Stimulated activated memory B cell treated with anti-CD40 and anti-IgM and Interleukin-4, amounts not matched to agents 10 μg/mL and 1 μg/mL and 100 μg/mL, for 72 hours (primary cell): ENCODE results near the gene GPC4.
"Not testable (repeated sequence)": the region's sequence is repeated elsewhere in the genome, so short reads cannot be mapped to it uniquely, and the experiment has no call there.

ENCODE experiments used
- ATAC-seq: fragments of 150-1000 bp; cut with Tn5 transposase; 2 replicates; pipeline ENCODE4 v1.10.0; 2021
- H3K27ac Mint-ChIP-seq: one replicate; pipeline ENCODE4 v1.8.0; 2022; ENCODE audit warnings: mild to moderate bottlenecking, mixed read lengths
- H3K27me3 Mint-ChIP-seq: one replicate; pipeline ENCODE4 v1.8.0; 2022; ENCODE audit warnings: mixed read lengths
- H3K36me3 Mint-ChIP-seq: one replicate; pipeline ENCODE4 v1.8.0; 2022; ENCODE audit warnings: mixed read lengths
- H3K4me1 Mint-ChIP-seq: one replicate; pipeline ENCODE4 v1.8.0; 2022; ENCODE audit warnings: mixed read lengths
- H3K4me3 Mint-ChIP-seq: one replicate; pipeline ENCODE4 v1.8.0; 2022; ENCODE audit warnings: mild to moderate bottlenecking, moderate library complexity, mixed read lengths
- H3K9me3 Mint-ChIP-seq: one replicate; pipeline ENCODE4 v1.8.0; 2022; ENCODE audit warnings: mixed read lengths

The GPC4 gene

DNA sequence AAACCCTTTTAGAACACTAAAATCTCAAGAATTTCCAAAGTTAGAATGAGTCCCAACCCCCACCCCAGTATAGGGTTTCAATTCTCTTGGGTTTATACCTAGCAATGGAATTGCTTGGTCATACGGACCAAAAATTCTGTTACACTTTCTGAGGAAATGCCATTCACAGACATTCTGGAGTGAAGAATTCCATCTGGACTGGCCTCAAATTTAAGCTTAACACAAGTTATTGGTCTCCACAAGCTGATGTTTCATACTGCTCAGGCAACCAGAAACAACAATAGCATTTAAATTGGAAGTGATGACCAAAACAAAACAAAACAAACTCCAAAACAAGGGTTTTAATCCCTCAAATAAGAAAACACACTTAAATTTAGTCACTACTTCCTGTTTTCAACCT lies 51.1 kb downstream of the GPC4 start:
- Mint-ChIP-seq H3K9me3 (no peaks in the 10 kb centered on the region), H3K27me3 (no peaks in the 10 kb centered on the region), H3K4me3 (no peak overlapping the region), H3K27ac (no peak overlapping the region), H3K36me3 (no peaks in the 10 kb centered on the region), H3K4me1 (no peaks in the 10 kb centered on the region)
- ATAC-seq: no peak

DNA sequence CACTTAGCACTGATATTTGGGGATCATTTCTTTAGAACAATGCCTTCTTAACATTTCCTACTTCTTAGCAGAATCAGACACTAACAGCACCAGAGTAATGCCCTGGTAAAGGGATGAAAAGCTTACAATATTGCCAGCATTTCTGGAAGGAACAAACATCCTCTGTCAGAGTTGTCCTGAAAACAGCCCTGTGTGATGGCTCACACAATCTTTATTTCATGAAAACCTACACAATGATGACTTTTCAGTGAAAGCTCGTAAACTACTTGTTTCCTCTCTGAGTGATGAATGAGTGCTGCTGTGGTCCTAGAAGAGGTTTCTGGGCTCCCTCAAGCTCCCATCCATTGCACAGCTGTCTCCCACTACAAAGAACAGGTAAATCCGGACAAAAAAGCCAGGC lies 52.8 kb downstream of the GPC4 start:
- no peak for ATAC-seq
- H3K4me3 Mint-ChIP-seq: no peak overlapping the region
- no peaks in the 10 kb centered on the region for H3K36me3 Mint-ChIP-seq
- no peak overlapping the region for H3K27ac Mint-ChIP-seq
- H3K9me3 Mint-ChIP-seq: no peaks in the 10 kb centered on the region
- no peaks in the 10 kb centered on the region for H3K27me3 Mint-ChIP-seq
- no peaks in the 10 kb centered on the region for H3K4me1 Mint-ChIP-seq

DNA sequence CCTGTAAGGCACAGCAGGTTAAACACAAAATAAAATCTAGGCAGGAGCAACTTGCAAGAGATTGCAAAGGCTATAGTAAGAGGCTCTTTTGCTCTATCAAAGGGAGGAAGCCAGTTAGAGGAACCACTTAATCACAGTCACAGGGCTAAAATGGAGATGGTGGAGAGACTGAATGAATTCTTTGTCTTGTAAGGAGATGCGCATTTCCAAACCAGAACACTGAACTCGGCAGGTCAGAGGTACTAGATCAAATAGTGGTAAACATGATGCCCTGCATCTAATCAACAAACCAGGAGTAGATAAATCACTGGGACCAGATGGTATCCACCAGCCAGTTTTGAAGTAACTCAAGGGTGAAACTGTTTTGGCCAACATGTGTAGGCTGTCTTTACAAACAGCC lies 55.8 kb downstream of the GPC4 start:
- Mint-ChIP-seq H3K9me3 (no peaks in the 10 kb centered on the region), H3K27me3 (no peaks in the 10 kb centered on the region), H3K4me1 (no peaks in the 10 kb centered on the region), H3K36me3 (no peaks in the 10 kb centered on the region), H3K4me3 (no peak overlapping the region), H3K27ac (no peak overlapping the region)
- ATAC-seq: no peak

DNA sequence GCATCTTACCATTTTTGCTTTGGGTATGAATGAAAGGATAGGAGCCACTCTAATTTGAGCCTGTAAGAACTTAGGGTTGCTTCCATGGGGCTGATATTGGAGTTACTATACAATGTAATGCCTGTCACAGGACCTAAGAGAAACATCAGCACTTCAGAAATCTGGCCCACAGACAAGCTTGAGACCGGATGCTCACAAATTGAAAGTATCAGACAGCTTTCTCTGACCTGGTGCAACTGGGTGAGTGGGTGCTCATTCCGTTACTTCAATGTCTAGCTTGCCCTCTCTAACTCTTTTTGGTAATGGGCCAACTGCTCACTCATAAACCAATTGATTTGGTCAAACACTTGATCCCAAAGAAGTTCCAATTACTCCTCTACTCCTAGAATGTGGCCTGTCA lies 62.1 kb downstream of the GPC4 start:
- H3K27me3 Mint-ChIP-seq: no peaks in the 10 kb centered on the region
- no peak overlapping the region for H3K27ac Mint-ChIP-seq
- no peaks in the 10 kb centered on the region for H3K4me1 Mint-ChIP-seq
- no peak for ATAC-seq
- no peaks in the 10 kb centered on the region for H3K36me3 Mint-ChIP-seq
- H3K9me3 Mint-ChIP-seq: no peaks in the 10 kb centered on the region
- H3K4me3 Mint-ChIP-seq: no peak overlapping the region

DNA sequence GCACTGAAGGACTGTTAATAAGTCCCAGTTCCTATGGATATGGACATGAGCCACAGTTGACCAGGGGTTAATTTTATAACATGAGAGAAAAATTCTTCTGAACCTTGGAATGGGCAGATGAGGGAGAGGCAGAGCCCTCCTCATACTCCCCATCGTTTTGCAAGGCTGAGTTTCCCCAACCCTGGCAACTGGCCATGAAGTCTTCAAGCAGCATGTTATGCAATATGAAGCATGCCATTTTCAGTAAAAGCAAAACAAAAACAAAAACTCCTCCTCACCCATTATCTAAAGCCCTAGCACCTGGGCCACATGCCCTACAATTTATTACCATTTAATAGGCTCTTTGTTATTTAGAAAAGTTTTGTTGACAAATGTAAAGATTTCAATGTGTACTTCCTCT lies 64.5 kb downstream of the GPC4 start:
- Mint-ChIP-seq H3K9me3 (no peaks in the 10 kb centered on the region), H3K27ac (no peak overlapping the region), H3K4me3 (no peak overlapping the region), H3K4me1 (no peaks in the 10 kb centered on the region), H3K27me3 (no peaks in the 10 kb centered on the region), H3K36me3 (no peaks in the 10 kb centered on the region)
- ATAC-seq: no peak

DNA sequence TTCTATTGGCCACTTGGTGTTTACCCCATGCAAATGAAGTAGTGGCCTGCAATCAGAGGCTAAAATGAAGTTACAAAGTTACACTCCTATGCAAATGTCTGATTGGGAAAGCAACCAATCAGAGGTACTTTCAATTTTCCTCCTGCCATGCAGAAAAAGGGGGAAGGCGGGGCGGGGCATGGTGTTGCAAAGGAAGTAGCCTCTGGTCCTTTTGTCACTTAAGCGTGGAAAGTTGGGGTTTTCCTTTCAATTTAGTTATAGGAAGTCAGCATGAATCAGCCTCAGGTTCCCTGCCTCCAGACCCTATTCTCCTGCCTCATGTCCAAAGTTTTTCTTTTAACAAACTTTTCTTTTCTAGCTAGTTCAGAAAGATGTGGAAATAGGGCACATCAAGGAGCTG lies 69.3 kb downstream of the GPC4 start:
- Mint-ChIP-seq H3K9me3 (no peaks in the 10 kb centered on the region), H3K27me3 (no peaks in the 10 kb centered on the region), H3K4me1 (no peaks in the 10 kb centered on the region), H3K36me3 (no peaks in the 10 kb centered on the region), H3K27ac (no peak overlapping the region), H3K4me3 (no peak overlapping the region)
- ATAC-seq: no peak

DNA sequence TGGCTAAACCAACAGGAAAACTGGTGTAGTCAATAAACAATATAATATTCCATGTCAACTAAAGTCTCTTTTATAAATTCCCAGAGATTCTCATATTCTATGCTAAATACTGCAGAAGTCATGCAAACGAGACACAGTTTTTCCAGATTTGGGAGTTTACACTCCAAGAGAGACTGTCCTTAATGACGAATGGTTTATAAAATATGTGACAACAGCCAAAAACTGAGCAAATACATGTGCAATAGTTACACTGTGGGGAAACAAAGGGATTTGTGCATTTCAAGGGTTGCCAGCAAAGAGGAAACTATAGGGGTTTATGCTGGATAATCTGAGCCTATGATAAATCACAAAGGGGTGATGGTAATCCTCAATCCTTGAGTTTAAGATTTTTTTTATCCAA lies 75.7 kb downstream of the GPC4 start:
- no peaks in the 10 kb centered on the region for H3K27me3 Mint-ChIP-seq
- no peak overlapping the region for H3K27ac Mint-ChIP-seq
- H3K36me3 Mint-ChIP-seq: no peaks in the 10 kb centered on the region
- no peaks in the 10 kb centered on the region for H3K9me3 Mint-ChIP-seq
- H3K4me3 Mint-ChIP-seq: no peak overlapping the region
- H3K4me1 Mint-ChIP-seq: no peaks in the 10 kb centered on the region
- ATAC-seq: no peak

DNA sequence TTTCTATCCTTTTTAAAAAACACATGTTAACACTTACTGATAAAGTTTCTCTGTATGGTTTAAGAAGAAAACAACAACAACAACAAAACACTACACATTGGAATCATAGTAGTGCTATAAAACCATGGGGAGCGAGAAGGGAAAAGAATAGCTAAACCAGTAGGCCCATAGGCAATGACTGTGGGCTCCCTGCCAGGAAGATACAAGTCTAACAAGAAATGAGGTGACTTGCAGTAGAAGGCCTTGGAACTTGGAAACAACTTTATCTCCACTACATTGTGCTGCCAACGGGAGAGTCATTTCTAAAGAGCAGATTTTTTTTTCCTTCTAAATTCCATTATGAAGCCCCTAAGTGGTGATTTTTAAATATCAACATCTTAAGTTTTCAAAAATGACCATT lies 78.0 kb downstream of the GPC4 start:
- H3K36me3 Mint-ChIP-seq: no peaks in the 10 kb centered on the region
- H3K27ac Mint-ChIP-seq: no peak overlapping the region
- no peak for ATAC-seq
- no peaks in the 10 kb centered on the region for H3K9me3 Mint-ChIP-seq
- no peaks in the 10 kb centered on the region for H3K27me3 Mint-ChIP-seq
- no peak overlapping the region for H3K4me3 Mint-ChIP-seq
- no peaks in the 10 kb centered on the region for H3K4me1 Mint-ChIP-seq

DNA sequence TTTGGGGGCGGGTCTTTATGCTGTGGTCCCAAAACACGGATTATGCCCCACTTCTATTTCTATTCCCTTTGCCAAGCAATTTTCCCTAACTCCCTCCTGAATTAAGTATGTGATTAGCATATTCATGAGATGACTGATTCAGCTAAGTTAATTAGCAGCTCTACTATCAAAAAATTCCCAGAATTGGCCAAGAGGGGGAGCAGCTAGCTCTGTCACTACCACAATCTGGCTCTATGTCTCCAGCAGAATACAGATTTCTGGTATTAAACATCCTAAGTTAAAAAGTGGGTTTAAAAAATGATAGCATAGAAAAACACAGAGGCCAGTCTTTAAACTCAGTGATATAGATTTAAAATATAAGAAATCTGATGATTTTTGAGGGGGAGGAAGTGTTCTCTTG lies 80.3 kb downstream of the GPC4 start:
- Mint-ChIP-seq H3K9me3 (no peaks in the 10 kb centered on the region), H3K36me3 (no peaks in the 10 kb centered on the region), H3K27me3 (no peaks in the 10 kb centered on the region), H3K4me1 (no peaks in the 10 kb centered on the region), H3K27ac (no peak overlapping the region), H3K4me3 (no peak overlapping the region)
- ATAC-seq: no peak

DNA sequence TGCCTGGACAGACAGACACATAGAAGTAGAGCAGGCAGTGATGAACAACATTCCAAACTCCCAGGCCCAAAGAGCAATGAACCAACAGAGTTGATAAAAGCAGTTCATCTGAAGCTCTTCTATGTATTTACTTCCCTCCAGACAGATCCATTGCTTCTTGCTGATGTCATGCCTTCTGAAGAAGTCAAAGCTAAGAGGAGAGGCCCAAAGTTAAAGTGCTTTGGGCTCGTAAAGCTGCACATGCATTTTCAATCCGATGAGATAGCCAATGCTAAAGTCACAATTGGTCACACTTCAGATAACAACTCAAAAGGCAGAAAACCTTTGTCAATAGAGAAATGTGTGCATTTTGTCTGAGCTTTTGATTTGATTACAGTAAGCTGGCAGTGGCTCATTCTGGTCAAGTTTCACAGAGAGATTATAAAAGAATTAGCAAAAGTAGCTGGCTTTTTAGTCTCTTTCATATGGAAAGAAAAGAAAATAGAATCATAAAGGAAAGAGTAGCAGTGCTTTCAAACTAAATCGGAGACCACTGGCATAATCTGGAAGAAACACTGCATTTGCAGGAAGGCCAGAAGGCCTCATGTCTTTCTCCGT lies 82.0 kb downstream of the GPC4 start:
- H3K4me1 Mint-ChIP-seq: no peaks in the 10 kb centered on the region
- H3K27ac Mint-ChIP-seq: no peak overlapping the region
- no peak for ATAC-seq
- no peaks in the 10 kb centered on the region for H3K9me3 Mint-ChIP-seq
- no peaks in the 10 kb centered on the region for H3K27me3 Mint-ChIP-seq
- H3K36me3 Mint-ChIP-seq: no peaks in the 10 kb centered on the region
- no peak overlapping the region for H3K4me3 Mint-ChIP-seq

DNA sequence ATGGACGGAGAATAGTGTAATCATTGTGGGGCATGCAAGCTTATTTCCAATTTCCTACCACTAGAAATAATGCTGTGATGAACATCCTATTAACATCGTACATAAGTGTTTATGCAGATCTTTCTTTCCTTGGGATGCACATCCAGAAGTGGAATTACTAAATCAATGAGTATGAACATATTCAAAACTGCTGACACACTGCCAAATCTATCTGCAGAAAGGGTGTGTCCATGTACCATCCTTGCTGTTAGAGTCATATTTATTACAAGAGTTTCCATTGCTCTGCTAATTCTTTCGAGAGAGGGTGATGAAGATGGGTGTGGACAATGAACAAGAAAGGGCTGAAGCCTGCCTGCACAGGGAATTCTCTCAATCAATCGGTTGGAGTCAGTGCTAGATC lies 82.6 kb downstream of the GPC4 start:
- Mint-ChIP-seq H3K27ac (no peak overlapping the region), H3K9me3 (no peaks in the 10 kb centered on the region), H3K36me3 (no peaks in the 10 kb centered on the region), H3K4me1 (no peaks in the 10 kb centered on the region), H3K4me3 (no peak overlapping the region), H3K27me3 (no peaks in the 10 kb centered on the region)
- ATAC-seq: no peak

DNA sequence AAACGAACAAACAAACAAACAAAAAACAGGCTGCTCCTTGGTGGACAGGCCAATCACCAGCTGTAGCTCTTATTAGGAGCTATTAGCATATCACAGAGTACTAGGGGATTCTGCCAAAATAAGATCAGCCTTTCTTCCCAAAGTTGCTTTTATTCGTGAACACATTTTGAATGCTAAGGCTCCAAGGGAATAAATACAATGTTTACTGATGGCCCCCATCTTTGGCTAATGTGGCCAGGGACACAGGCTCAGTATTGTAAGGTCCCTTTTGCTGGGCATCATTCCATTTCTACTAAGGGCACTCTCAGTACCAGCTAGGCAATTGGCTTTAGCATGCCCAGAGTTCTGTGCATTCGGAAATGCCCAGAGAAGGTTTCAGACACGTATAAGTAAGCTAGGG lies 84.3 kb downstream of the GPC4 start:
- H3K9me3 Mint-ChIP-seq: no peaks in the 10 kb centered on the region
- H3K27me3 Mint-ChIP-seq: no peaks in the 10 kb centered on the region
- no peak overlapping the region for H3K4me3 Mint-ChIP-seq
- ATAC-seq: no peak
- no peaks in the 10 kb centered on the region for H3K4me1 Mint-ChIP-seq
- H3K36me3 Mint-ChIP-seq: no peaks in the 10 kb centered on the region
- no peak overlapping the region for H3K27ac Mint-ChIP-seq

DNA sequence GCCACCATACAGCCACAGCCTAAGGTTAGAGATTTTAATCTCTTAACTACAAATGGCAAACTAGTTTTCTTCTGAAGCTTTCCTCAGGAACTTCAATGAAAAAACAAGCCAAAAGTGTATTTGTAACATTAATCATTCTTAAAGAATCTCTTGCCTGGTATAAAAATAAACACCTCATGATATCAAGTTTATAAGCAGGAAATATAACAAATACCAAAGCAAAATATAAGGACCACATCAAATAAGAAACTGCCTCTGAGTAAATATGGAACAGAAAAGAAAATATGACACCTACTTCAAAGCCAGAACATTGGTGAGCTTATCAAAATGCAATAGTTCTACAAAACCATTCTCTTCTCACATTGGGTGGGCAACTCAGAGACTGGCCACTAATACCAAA lies 89.9 kb downstream of the GPC4 start:
- no peak overlapping the region for H3K4me3 Mint-ChIP-seq
- H3K4me1 Mint-ChIP-seq: no peaks in the 10 kb centered on the region
- H3K9me3 Mint-ChIP-seq: no peaks in the 10 kb centered on the region
- no peak for ATAC-seq
- no peaks in the 10 kb centered on the region for H3K36me3 Mint-ChIP-seq
- no peak overlapping the region for H3K27ac Mint-ChIP-seq
- no peaks in the 10 kb centered on the region for H3K27me3 Mint-ChIP-seq

DNA sequence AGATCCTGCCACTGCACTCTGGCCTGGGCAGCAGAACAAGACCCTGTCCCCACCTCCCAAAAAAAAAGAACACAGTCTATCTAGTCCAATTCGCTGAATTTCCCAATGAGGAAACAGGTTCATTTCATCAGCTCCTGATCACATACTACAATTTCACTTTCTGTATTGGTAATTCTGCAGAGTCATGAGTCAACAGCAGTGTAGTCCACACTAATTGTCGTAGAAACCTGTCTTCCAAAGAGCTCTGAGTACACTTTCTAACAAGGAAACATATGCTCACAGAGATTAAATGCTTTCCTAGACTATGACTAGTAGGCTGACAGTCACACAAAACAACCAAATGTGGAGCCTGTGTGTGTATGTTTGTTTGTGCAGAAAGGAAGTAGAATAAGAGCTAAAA lies 91.9 kb downstream of the GPC4 start:
- no peaks in the 10 kb centered on the region for H3K9me3 Mint-ChIP-seq
- no peaks in the 10 kb centered on the region for H3K27me3 Mint-ChIP-seq
- no peak overlapping the region for H3K4me3 Mint-ChIP-seq
- H3K27ac Mint-ChIP-seq: no peak overlapping the region
- no peak for ATAC-seq
- no peaks in the 10 kb centered on the region for H3K4me1 Mint-ChIP-seq
- H3K36me3 Mint-ChIP-seq: no peaks in the 10 kb centered on the region

DNA sequence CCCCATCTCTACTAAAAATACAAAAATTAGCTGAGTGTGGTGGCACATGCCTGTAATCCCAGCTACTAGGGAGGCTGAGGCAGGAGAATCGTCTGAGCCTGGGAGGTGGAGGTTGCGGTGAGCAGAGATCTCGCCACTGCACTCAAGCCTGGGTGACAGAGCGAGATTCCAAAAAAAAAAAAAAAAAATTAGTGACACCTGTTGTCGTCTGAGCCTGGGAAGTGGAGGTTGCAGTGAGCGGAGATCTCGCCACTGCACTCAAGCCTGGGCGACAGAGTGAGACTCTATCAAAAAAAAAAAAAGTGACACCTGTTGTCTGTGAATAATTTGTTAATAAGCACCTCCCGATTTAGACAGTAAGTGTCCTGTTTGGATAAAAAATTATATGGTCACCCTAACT lies 93.0 kb downstream of the GPC4 start:
- H3K4me1 Mint-ChIP-seq, ATAC-seq, H3K9me3 Mint-ChIP-seq, H3K36me3 Mint-ChIP-seq, H3K4me3 Mint-ChIP-seq, H3K27me3 Mint-ChIP-seq, H3K27ac Mint-ChIP-seq: not testable (repeated sequence)

DNA sequence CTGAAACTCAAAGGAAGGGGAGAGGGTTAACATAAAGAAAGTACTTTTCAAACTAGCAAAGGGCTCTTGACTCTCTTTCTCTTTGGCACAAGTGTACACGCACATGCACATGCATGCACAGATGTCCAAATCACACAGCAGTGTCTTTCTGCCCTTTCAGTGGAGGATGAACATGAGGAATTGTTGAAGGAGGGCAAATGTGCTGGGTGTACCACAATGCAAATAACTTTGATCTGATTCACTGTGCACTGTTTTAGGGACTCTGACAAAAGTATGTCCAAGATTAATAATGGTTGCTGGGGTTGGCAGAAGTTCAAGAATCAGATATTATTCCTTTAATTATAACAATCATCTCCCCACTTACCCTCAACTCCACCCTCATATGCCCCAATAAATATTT lies 93.8 kb downstream of the GPC4 start:
- no peak for ATAC-seq
- no peak overlapping the region for H3K4me3 Mint-ChIP-seq

DNA sequence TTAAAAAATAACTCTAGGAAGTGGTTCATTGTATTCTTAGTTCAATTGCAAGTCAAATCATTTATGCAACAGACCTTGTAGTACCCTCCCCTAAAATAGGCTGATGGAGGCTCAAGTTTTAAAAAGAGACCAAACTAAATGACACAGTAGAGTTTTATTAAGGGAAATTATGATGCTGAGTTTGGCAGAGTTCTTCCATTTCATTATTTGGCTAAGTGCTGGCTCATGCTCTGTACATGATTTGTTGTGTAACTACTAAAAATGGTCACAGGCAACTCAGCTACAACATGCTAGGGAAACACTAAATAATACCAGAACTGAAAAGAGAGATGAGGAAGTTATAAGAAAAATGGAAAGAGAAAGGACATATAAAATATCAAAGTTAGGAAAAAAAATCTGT lies 101.0 kb downstream of the GPC4 start:
- peaks cover 10% of the 10 kb centered on the region for H3K27me3 Mint-ChIP-seq
- no peaks in the 10 kb centered on the region for H3K9me3 Mint-ChIP-seq
- ATAC-seq: no peak
- no peak overlapping the region for H3K4me3 Mint-ChIP-seq
- no peak overlapping the region for H3K27ac Mint-ChIP-seq
- H3K36me3 Mint-ChIP-seq: no peaks in the 10 kb centered on the region
- H3K4me1 Mint-ChIP-seq: no peaks in the 10 kb centered on the region

More for the DNA sequence above, 93.8 kb downstream of the GPC4 start:
- no peaks in the 10 kb centered on the region for H3K36me3 Mint-ChIP-seq
- H3K27me3 Mint-ChIP-seq: no peaks in the 10 kb centered on the region
- H3K9me3 Mint-ChIP-seq: no peaks in the 10 kb centered on the region
- no peaks in the 10 kb centered on the region for H3K4me1 Mint-ChIP-seq
- no peak overlapping the region for H3K27ac Mint-ChIP-seq
